GM21576 (cell line): ENCODE measurements around the gene UNCX.
"Not testable (repeated sequence)": the region's sequence is repeated elsewhere in the genome, so short reads cannot be mapped to it uniquely, and the experiment has no call there.

ENCODE experiments used
- ATAC-seq: cut with Tn5 transposase; IDR thresholded peaks from one replicate; pipeline ENCODE4 v1.9.1; 2021; ENCODE audit warnings: mild to moderate bottlenecking, moderate library complexity; ENCODE audit not compliant: unreplicated experiment

The UNCX gene

GRCh38 chr7:1232623-1233332, at the start of gene UNCX:
TSS of gene UNCX (plus strand) at chr7:1232872. CDS start at chr7:1233018, 146 bp downstream.
- ATAC-seq = no peak

- ATAC-seq = no peak
Measured at GRCh38 chr7:1187127-1187526, 45.5 kb upstream of the UNCX start.

DNA sequence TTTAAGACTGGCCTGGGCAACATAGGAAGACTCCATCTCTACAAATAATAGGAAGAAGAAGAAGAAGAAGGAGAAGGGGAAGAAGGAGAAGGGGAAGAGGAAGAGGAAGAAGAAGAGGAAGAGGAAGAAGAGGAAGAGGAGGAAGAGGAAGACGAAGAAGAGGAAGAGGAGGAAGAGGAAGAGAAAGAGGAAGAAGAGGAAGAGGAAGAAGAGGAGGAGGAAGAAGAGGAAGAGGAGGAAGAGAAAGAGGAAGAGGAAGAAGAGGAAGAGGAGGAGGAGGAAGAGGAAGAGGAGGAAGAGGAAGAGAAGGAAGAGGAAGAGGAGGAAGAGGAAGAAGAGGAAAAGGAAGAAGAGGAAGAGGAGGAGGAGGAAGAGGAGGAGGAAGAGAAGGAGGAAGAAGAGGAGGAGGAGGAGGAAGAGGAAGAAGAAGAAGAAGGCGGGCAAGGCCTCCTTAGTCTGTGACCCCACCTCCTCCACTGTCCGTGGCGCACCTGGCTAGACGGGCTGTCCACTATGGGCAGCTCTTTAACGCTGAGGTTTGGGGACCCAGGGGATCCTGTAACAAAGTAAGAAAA, 43.9 kb upstream of the UNCX start:
- ATAC-seq = no peak

DNA sequence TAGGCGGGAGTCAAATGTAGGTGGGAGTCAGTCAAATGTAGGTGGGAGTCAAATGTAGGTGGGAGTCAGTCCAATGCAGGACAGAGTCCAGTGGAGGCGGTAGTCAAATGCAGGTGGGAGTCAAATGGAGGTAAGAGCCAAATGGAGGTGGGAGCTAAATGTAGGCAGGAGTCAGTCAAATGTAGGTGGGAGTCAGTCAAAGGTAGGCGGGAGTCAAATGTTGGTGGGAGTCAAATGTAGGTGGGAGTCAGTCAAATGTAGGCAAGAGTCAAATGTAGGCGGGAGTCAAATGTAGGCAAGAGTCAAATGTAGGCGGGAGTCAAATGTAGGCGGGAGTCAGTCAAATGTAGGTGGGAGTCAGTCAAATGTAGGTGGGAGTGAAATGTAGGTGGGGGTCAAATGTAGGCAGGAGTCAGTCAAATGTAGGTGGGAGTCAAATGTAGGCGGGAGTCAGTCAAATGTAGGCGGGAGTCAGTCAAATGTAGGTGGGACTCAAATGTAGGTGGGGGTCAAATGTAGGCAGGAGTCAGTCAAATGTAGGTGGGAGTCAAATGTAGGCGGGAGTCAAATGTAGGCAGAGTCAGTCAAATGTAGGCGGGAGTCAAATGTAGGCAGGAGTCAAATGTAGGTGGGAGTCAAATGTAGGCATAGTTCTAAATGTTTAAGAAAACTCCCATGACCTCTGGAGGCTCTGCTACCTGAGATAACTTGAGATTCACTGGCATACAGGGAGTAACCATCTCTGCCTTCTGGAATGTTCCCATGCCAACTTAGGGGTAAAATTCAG, 42.5 kb upstream of the UNCX start:
- no peak for ATAC-seq

DNA sequence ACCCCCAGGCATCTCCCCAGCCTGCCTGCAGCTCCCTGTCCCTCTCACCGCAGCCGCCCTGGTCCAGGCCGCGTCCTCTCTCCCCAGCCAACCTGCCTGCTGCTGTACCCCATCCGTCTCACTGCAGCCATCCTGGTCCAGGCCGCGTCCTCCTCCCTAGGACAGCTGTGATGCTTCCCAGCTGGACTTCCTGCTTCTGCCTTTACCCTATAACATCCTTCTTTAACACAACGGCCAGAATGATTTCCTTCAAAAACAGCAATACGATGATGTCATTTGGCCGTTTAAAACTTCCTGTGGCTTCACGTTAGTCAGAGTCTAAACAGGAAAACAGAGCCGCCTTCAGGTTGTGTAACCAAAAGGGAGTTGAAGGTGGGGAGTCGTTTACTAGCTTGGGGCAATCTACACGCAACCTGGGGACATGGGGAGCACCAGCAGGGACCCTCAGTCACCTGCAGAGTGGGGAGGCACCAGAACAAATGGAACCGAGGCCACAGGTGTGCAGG, 40.4 kb upstream of the UNCX start:
- ATAC-seq = no peak

DNA sequence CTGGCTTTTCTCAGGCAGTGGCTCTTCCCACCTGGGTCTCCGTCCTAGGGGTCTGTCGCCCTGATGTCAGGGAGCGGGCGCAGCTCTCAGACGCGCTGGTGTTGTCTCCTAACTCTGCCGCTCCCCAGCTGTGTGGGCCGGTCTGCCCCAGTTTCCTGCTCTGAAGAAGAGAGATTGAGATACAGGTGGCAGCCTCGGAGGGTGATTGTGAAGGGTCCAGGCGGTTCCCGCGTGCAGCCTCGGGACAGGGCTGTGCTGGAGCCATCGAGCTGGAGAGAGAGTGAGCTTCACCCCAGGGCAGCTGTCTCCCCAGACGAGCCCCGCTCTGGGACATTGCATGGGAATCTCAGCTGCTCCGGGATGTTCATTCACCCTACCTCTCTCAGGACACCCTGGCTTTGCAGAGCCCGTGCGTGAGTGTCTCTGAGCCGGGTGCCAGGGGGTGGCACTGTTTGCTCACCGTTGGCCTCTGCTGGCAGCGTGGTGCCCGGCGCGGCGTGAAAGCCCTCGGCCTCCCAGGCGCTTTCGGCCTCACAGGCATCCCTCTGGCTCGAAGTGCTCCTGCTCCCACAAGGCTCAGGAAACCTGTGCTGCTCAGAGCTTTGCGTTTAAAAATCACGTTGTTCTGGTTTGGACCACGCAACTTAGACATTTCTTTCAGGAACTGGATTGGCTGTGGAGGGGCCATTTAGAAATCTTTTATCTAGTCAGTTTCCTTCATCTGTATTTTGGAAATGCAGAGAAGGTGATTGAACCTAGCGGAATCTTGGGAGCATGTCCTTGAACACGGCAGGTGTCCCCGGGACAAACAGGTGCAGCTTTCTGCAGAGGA, 38.9 kb upstream of the UNCX start:
- ATAC-seq = no peak

DNA sequence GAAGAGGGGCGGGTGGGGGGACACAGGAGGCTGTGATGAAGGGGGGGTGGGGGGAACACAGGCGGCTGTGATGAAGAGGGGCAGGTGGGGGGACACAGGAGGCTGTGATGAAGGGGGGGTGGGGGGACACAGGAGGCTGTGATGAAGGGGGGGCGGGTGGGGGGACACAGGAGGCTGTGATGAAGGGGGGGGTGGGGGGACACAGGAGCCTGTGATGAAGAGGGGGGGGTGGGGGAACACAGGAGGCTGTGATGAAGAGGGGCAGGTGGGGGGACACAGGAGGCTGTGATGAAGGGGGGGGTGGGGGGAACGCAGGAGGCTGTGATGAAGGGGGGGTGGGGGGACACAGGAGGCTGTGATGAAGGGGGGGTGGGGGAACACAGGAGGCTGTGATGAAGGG, 36.2 kb upstream of the UNCX start:
- not testable (repeated sequence) for ATAC-seq

GRCh38 chr7:1196950-1197349, 35.7 kb upstream of the UNCX start:
- no peak for ATAC-seq

DNA sequence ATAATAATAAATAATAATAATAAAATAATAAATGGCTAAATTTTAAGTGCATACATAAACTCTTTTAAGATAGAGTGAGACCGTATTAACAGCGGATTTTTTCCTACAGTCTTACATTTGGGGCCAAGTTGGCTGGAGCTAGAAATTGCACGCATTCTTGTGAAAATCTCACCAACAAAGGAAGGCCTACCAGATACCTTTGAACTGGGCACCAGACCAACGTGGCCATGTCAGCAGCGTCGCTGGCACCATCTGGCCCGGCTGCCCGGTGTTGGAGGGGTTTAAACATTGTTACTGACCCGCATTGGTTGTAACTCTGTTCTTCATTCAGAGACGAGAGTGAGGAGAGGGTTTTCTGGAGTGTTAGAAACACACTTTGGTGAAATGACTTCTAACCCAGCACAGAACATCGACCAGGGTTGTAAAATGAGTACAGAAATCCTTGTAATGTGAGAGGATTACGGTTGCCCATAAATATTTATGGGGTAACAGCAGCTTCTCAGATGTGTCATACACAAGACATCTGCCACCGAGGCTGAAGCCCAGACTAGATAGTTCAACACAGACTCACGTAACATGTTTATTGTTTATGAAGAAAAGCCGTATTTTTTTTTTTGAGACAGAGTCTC, 34.6 kb upstream of the UNCX start:
- ATAC-seq = no peak

- ATAC-seq = no peak
Measured at GRCh38 chr7:1200045-1200444, 32.6 kb upstream of the UNCX start.

GRCh38 chr7:1201916-1202315, 30.8 kb upstream of the UNCX start:
- ATAC-seq = no peak

DNA sequence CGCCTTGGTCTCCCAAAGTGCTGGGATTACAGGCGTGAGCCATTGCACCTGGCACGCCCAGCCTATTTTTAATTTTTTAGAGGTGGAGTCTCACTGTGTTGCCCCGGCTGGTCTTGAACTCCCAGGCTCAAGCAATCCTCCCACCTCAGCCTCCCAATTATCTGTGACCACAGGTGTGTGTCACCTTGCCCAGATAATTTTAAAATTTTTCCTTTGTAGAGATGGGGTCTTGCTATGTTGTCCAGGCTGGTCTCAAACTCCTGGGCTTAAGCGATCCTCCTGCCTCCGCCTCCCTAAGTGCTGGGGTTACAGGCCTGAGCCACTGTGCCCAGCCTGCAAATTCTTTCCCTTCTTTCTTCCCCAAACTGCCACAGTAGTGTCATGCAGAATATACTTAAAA, 29.8 kb upstream of the UNCX start:
- ATAC-seq = not testable (repeated sequence)

- no peak for ATAC-seq
Measured at GRCh38 chr7:1204460-1205140, 28.1 kb upstream of the UNCX start.

DNA sequence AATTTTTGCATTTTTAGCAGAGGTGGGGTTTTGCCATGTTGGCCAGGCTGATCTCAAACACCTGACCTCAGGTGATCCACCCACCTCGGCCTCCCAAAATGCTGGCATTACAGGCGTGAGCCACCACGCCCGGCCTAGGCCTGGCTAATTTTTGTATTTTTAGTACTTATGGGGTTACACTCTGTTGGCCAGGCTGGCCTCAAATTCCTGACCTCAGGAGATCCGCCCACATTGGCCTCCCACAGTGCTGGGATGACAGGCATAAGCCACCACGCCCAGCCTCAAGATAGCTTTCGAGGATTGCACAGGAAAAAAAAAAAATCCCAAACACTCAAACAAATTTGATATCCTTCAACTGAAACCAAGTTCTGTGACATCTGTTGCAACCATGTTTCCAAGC, 26.9 kb upstream of the UNCX start:
- ATAC-seq = not testable (repeated sequence)

GRCh38 chr7:1209097-1209496, 23.6 kb upstream of the UNCX start:
- ATAC-seq = no peak

- ATAC-seq = no peak
Measured at GRCh38 chr7:1210321-1210978, 22.2 kb upstream of the UNCX start.

GRCh38 chr7:1210979-1211608, 21.6 kb upstream of the UNCX start:
- ATAC-seq = no peak

DNA sequence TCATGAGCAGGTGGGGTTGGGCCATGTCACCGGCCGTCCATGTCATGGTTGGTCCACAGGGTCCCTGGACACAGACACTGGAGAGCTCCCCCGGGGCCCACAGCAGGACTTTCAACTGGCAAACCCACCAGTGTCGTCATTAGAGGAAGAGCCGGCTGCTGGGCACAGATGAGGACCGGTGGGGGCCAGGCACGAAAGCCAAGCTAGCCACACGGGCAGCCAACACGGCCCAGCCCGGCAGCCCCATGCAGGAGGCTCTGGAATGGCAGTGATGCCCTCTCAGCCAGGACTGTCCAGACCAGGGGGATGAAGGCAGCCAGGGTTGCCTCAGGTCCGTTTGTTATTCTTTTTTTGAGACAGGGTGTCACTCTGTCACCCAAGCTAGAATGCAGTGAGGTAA, 21.1 kb upstream of the UNCX start:
- no peak for ATAC-seq

GRCh38 chr7:1212025-1212424, 20.6 kb upstream of the UNCX start:
- not testable (repeated sequence) for ATAC-seq
